Gastrocnemius medialis (tissue), 4 donors: Measurements from ENCODE around the gene CNOT11. TPM values are rescaled to one million over a fixed set of nuclear protein-coding genes. Genes with fewer than 3 reads are reported as not detected.

ENCODE experiments used
- ATAC-seq, 2 donors: fragments of 150-250 bp; one replicate each; pipeline ENCODE4 v1.9.1; 2016
- DNase-seq, 2 donors: peaks; one replicate each; pipeline ENCODE4 v3.0.0-alpha.2; 2019
- H3K27ac ChIP-seq, 4 donors: fragments of 200-600 bp; sonication (generic); 1 replicate in 1 of 4; 2 replicates in 3 of 4; pipeline ENCODE4 v1.5.1; 2016 to 2018; ENCODE audit warnings: mild to moderate bottlenecking in 2 of 4, moderate library complexity in 1 of 4
- H3K27me3 ChIP-seq, 3 donors: fragments of 200-600 bp; sonication (generic) in 2 of 3; 1 replicate in 1 of 3; 2 replicates in 2 of 3; pipeline versions ENCODE4 v1.5.1 to v1.6.0; 2016 to 2019; ENCODE audit warnings: mild to moderate bottlenecking in 1 of 3, moderate library complexity in 1 of 3
- H3K36me3 ChIP-seq, 2 donors: fragments of 200-600 bp; sonication (generic) in 1 of 2; one replicate each; pipeline ENCODE4 v1.5.1; 2017 to 2018
- H3K4me1 ChIP-seq, 2 donors: fragments of 200-600 bp; sonication (generic) in 1 of 2; one replicate each; pipeline ENCODE4 v1.5.1; 2016 to 2017; ENCODE audit warnings: mild to moderate bottlenecking in 2 of 2
- H3K4me3 ChIP-seq, 4 donors: fragments of 200-600 bp; sonication (generic) in 3 of 4; 1 replicate in 1 of 4; 2 replicates in 3 of 4; pipeline ENCODE4 v1.5.1; 2016 to 2019; ENCODE audit warnings: mild to moderate bottlenecking in 2 of 4
- H3K9me3 ChIP-seq, 3 donors: fragments of 200-600 bp; sonication (generic) in 2 of 3; 1 replicate in 1 of 3; 2 replicates in 2 of 3; pipeline ENCODE4 v1.5.1; 2016 to 2019
- POLR2A ChIP-seq, 2 donors: fragments of 450-650 bp; IDR thresholded peaks; one replicate each; pipeline ENCODE4 v1.6.1; 2017; ENCODE audit warnings: antibody characterized with exemption in 2 of 2, mild to moderate bottlenecking in 2 of 2, moderate library complexity in 2 of 2
- in situ Hi-C, 4 donors: fragments of 200-750 bp; cut with MboI; loops; one replicate each; pipeline versions ENCODE4 v1.15.0 to v1.8.0; 2017; ENCODE audit warnings: low sequenced_read_pairs in 4 of 4
- intact Hi-C: fragments of 100-400 bp; cut with DNase I; formaldehyde crosslinking; loops from one replicate; pipeline ENCODE4 v1.15.1; 2023; ENCODE audit warnings: low total_unique reads
- total RNA-seq, 4 donors: library from RNA; depleted of rRNA; stranded (reverse); fragments of >200 nt; gene quantifications; one replicate each; pipeline versions ENCODE4 v1.1.0 to v1.2.3, GENCODE V29; 2016
- TF ChIP-seq, protein P1 (sequence below), 5 experiments: fragments of 450-650 bp in 3 of 5; fragments of 200-600 bp in 2 of 5; sonication (generic) in 2 of 5; IDR thresholded peaks in 4 of 5; conservative IDR thresholded peaks in 1 of 5; 1 replicate in 4 of 5; 2 replicates in 1 of 5; pipeline ENCODE4 v1.5.1; 2016 to 2019; ENCODE audit warnings: antibody characterized with exemption in 5 of 5, mild to moderate bottlenecking in 3 of 5, moderate library complexity in 3 of 5

The CNOT11 gene
- total RNA-seq, 4 donors from 2014 or later = 31.2 to 42.0 (median 35.5) TPM

DNA sequence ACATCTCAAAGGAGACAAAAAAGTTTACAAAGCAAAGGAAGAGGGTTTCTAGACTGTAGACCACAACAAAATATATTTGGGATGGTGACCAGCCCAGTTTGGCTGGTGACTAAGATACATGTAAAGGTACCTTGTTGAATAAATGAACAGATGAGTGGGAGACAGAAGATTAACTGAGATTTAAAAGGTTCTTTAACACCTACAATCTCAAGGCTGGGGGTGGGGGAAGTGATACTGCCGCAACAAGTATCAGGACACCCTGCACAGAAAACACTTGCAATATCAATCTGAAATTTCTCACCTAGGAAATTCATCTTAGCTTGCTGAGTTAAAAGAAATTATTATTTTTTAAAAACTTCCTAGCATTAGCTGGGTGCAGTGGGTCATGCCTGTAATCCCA, 47.5 kb downstream of the CNOT11 start:
- ATAC-seq (no peak), DNase-seq (no peak)
- Histone ChIP-seq H3K4me3 (no peak overlapping the region), H3K27me3 (no peaks in the 10 kb centered on the region), H3K4me1 (peaks cover 56 to 71% of the 10 kb centered on the region in 2 donors), H3K36me3 (no peaks in the 10 kb centered on the region), H3K9me3 (no peaks in the 10 kb centered on the region), H3K27ac (peak overlapping the region in 3 of 4 donors; percentile 1 to 53 (median 37))
- in situ Hi-C loops = loop anchor here in 1 of 4 donors (10.0 kb wide), 1 partner anchor 45 kb away; the partner anchor contains the start of gene CNOT11
- intact Hi-C loops = loop anchor here (10.0 kb wide), 1 partner anchor 475 kb away; the partner anchor contains the start of gene NPAS2
- no peak for TF ChIP-seq POLR2A (IDR thresholded peaks at IDR 0.05)
- TF ChIP-seq, protein P1, sequence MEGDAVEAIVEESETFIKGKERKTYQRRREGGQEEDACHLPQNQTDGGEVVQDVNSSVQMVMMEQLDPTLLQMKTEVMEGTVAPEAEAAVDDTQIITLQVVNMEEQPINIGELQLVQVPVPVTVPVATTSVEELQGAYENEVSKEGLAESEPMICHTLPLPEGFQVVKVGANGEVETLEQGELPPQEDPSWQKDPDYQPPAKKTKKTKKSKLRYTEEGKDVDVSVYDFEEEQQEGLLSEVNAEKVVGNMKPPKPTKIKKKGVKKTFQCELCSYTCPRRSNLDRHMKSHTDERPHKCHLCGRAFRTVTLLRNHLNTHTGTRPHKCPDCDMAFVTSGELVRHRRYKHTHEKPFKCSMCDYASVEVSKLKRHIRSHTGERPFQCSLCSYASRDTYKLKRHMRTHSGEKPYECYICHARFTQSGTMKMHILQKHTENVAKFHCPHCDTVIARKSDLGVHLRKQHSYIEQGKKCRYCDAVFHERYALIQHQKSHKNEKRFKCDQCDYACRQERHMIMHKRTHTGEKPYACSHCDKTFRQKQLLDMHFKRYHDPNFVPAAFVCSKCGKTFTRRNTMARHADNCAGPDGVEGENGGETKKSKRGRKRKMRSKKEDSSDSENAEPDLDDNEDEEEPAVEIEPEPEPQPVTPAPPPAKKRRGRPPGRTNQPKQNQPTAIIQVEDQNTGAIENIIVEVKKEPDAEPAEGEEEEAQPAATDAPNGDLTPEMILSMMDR (IDR thresholded peaks at IDR 0.05 in 4 of 5, conservative IDR thresholded peaks at IDR 0.05 in 1 of 5) = no peak

GRCh38 chr2:101300836-101301235, 48.1 kb downstream of the CNOT11 start:
- no peak for TF ChIP-seq POLR2A (IDR thresholded peaks at IDR 0.05)
- TF ChIP-seq, protein P1 (IDR thresholded peaks at IDR 0.05 in 4 of 5, conservative IDR thresholded peaks at IDR 0.05 in 1 of 5) = no peak
- ATAC-seq = no peak
- intact Hi-C loops = loop anchor here (10.0 kb wide), 1 partner anchor 476 kb away; the partner anchor contains the start of gene NPAS2

DNA sequence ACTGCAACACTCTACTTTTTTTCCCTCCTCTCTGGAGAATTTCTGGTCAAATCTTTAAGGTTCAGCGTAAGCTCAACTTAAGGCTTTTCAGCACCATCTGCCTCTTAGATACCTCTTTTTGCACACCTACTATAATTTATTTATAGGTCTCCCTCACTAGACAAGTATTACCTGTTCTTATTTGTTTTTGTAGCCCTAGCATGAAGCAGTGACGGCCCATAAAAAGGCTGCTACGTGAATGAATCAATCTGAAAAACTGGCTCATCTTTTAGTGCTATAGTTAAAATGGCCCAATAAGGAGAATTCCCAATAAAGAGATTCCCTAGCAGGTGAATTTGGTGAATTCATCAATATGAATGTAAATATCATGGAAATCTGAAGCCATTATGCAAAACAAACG, 49.3 kb downstream of the CNOT11 start:
- ATAC-seq (no peak), DNase-seq (no peak)
- intact Hi-C loops (loop anchor here (10.0 kb wide), 1 partner anchor 477 kb away; the partner anchor contains the start of gene NPAS2), in situ Hi-C loops (loop anchor here in 1 of 4 donors (10.0 kb wide), 1 partner anchor 47 kb away; the partner anchor contains the start of gene CNOT11)
- TF ChIP-seq POLR2A (IDR thresholded peaks at IDR 0.05) = no peak
- TF ChIP-seq, protein P1 (IDR thresholded peaks at IDR 0.05 in 4 of 5, conservative IDR thresholded peaks at IDR 0.05 in 1 of 5) = no peak
- Histone ChIP-seq H3K4me3 (no peak overlapping the region), H3K27ac (peak overlapping the region in 1 of 4 donors; percentile 12), H3K27me3 (no peaks in the 10 kb centered on the region), H3K36me3 (no peaks in the 10 kb centered on the region), H3K4me1 (peaks cover 75 to 90% of the 10 kb centered on the region in 2 donors), H3K9me3 (no peaks in the 10 kb centered on the region)

More at GRCh38 chr2:101300836-101301235, 48.1 kb downstream of the CNOT11 start:
- Histone ChIP-seq H3K4me3 (no peak overlapping the region), H3K27ac (peak overlapping the region in 1 of 4 donors; percentile 53), H3K27me3 (no peaks in the 10 kb centered on the region), H3K36me3 (no peaks in the 10 kb centered on the region), H3K4me1 (peaks cover 63 to 78% of the 10 kb centered on the region in 2 donors), H3K9me3 (no peaks in the 10 kb centered on the region)
- in situ Hi-C loops = loop anchor here in 1 of 4 donors (10.0 kb wide), 1 partner anchor 46 kb away; the partner anchor contains the start of gene CNOT11
- DNase-seq = no peak

GRCh38 chr2:101303688-101304087, 51.0 kb downstream of the CNOT11 start:
- TF ChIP-seq, protein P1 (IDR thresholded peaks at IDR 0.05 in 4 of 5, conservative IDR thresholded peaks at IDR 0.05 in 1 of 5) = no peak
- no peak for TF ChIP-seq POLR2A (IDR thresholded peaks at IDR 0.05)
- DNase-seq (no peak), ATAC-seq (no peak)
- intact Hi-C loops (loop anchor here (10.0 kb wide), 1 partner anchor 479 kb away; the partner anchor contains the start of gene NPAS2), in situ Hi-C loops (loop anchor here in 1 of 4 donors (10.0 kb wide), 1 partner anchor 49 kb away; the partner anchor contains the start of gene CNOT11)
- Histone ChIP-seq H3K4me3 (no peak overlapping the region), H3K4me1 (peaks cover 64 to 85% of the 10 kb centered on the region in 2 donors), H3K27me3 (no peaks in the 10 kb centered on the region), H3K9me3 (no peaks in the 10 kb centered on the region), H3K27ac (no peak overlapping the region), H3K36me3 (no peaks in the 10 kb centered on the region)
